ENCODE data around the gene PECR. TPM values are rescaled to one million over a fixed set of nuclear protein-coding genes. Genes with fewer than 3 reads are reported as not detected.
A peak's percentile ranks its signal among the peaks of the same experiment; 100 is the strongest.

Gene PECR
- total and polyA plus RNA-seq, 10 of the 15 experiments (the other 5 are each of a cell fraction or from before 2014, with no cell fraction given) = 7.6 to 37.4 (median 25.7) TPM

DNA sequence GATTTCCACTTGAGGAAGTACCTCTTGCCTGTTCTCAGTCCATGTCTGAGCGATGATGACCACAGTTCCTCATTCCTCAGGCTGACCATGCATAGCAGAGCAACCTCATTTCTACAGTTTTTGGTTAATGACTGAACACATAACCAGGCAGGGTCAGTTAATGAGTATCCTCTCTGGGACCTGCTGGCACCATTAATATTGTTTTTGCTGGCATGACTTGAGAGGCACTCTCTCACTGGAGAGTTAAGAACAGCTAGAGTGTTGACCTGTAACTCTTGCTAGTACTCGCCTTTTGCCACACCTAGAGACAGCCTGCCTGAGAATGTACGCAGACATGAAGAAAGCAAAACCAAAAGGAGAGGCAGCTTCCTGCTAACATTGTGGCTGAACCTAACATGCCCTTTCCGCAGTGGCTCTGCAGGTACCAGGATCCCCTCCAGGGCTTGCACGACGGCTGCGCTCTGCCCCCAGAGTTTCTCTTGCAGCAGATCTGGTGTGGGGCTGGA lies 23.9 kb downstream of the PECR start (continued):
- no peak for TF ChIP-seq ELK1 (IDR thresholded peaks at IDR 0.05; ENCODE audit: low read depth, low read length)
- peak; percentile 68; the same call in 1 of the 2 replicates for TF ChIP-seq POLR2A (IDR thresholded peaks at IDR 0.05; ENCODE audit: low read depth, low read length)
- no peak for TF ChIP-seq USF1 (IDR thresholded peaks at IDR 0.05; ENCODE audit: borderline replicate concordance, extremely low read length, insufficient read depth, low read depth, low read length)
- TF ChIP-seq, protein P1, sequence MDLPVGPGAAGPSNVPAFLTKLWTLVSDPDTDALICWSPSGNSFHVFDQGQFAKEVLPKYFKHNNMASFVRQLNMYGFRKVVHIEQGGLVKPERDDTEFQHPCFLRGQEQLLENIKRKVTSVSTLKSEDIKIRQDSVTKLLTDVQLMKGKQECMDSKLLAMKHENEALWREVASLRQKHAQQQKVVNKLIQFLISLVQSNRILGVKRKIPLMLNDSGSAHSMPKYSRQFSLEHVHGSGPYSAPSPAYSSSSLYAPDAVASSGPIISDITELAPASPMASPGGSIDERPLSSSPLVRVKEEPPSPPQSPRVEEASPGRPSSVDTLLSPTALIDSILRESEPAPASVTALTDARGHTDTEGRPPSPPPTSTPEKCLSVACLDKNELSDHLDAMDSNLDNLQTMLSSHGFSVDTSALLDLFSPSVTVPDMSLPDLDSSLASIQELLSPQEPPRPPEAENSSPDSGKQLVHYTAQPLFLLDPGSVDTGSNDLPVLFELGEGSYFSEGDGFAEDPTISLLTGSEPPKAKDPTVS (IDR thresholded peaks at IDR 0.05; ENCODE audit: low read depth, low read length) = no peak
- no peak for TF ChIP-seq MYC (IDR thresholded peaks at IDR 0.05; ENCODE audit: insufficient read depth, insufficient read length, insufficient replicate concordance, low read length, severe bottlenecking)
- TF ChIP-seq PBX3 (IDR thresholded peaks at IDR 0.05; ENCODE audit: insufficient replicate concordance, low read depth, low read length) = no peak
- no peak for TF ChIP-seq ZNF24 (IDR thresholded peaks at IDR 0.05)
- no peak for TF ChIP-seq NFXL1 (IDR thresholded peaks at IDR 0.05; ENCODE audit: borderline replicate concordance)
- TF ChIP-seq, protein P2, sequence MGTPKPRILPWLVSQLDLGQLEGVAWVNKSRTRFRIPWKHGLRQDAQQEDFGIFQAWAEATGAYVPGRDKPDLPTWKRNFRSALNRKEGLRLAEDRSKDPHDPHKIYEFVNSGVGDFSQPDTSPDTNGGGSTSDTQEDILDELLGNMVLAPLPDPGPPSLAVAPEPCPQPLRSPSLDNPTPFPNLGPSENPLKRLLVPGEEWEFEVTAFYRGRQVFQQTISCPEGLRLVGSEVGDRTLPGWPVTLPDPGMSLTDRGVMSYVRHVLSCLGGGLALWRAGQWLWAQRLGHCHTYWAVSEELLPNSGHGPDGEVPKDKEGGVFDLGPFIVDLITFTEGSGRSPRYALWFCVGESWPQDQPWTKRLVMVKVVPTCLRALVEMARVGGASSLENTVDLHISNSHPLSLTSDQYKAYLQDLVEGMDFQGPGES (IDR thresholded peaks at IDR 0.05) = no peak
- TF ChIP-seq REST (IDR thresholded peaks at IDR 0.05; ENCODE audit: low read depth, low read length) = no peak
- TF ChIP-seq NFIC (IDR thresholded peaks at IDR 0.05; ENCODE audit: low read depth, low read length) = peak; percentile 58
- no peak for TF ChIP-seq ZBTB11 (CRISPR knock-in tag; IDR thresholded peaks at IDR 0.05)
- no peak for TF ChIP-seq POLR2AphosphoS2 (IDR thresholded peaks at IDR 0.05; ENCODE audit: low read depth, low read length)
- TF ChIP-seq CBX5 (IDR thresholded peaks at IDR 0.05; ENCODE audit: low read depth) = 0 out of 2 replicates have a peak, but pooled peaks have one; percentile 64
- TF ChIP-seq YY1 (IDR thresholded peaks at IDR 0.05; ENCODE audit: low read depth, low read length) = peak; percentile 38
- TF ChIP-seq BHLHE40 (IDR thresholded peaks at IDR 0.05; ENCODE audit: borderline replicate concordance in 1 of 2, low read depth in 2 of 2, low read length in 1 of 2) = peak; percentile 7 to 23; a peak in 1 of 4 replicates

Measured in GM12878 (cell line).